Activated T-cell treated with anti-CD3 and anti-CD28 coated beads, Interleukin-2, amount 50 U/mL, for 1 hour (primary cell): Measurements from ENCODE around the gene PHPT1.
"Not testable (repeated sequence)": the region's sequence is repeated elsewhere in the genome, so short reads cannot be mapped to it uniquely, and the experiment has no call there.

Experiments used
- DNase-seq: peaks from one replicate; pipeline ENCODE4 v3.0.0-alpha.2; 2020

The PHPT1 gene

GRCh38 chr9:136837856-136838277 lies 11.3 kb upstream of the PHPT1 start:
- not testable (repeated sequence) for DNase-seq

GRCh38 chr9:136838314-136839228 lies 10.6 kb upstream of the PHPT1 start:
- no peak for DNase-seq

DNA sequence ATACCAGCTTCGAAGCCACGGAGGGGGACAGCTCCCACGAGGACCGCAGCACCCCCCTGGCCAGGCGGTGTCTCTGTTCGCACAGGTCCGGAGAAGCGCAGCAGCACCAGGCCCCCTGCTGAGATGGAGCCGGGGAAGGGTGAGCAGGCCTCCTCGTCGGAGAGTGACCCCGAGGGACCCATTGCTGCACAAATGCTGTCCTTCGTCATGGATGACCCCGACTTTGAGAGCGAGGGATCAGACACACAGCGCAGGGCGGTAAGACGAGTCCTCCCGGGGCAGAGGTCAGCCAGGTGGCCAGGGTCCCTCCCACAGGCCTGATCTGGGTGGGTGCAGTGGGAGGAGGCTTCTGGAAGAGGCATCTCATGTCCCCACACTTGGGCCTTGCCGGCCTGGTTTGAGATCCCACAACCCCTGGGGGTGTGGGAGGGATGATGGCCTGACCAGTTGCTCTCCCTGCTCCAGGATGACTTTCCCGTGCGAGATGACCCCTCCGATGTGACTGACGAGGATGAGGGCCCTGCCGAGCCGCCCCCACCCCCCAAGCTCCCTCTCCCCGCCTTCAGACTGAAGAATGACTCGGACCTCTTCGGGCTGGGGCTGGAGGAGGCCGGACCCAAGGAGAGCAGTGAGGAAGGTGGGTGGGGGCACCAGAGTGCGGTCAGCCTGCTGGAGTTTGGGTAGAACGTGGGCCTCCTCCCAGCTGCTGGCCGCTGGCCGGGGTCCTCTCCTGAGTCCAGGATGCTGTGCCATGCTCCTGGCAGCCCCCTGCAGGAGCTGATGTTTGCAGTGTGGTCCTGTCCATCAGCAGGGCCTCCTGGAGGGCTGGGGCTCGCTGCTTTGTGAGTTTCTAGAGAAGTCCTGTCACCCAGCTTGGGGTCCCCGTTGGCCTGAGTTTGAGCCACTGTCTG lies 9.7 kb upstream of the PHPT1 start:
- DNase-seq, result no peak

GRCh38 chr9:136840140-136840876 lies 8.9 kb upstream of the PHPT1 start:
- no peak for DNase-seq

GRCh38 chr9:136840877-136841645 lies 8.1 kb upstream of the PHPT1 start:
- no peak for DNase-seq

- not testable (repeated sequence) for DNase-seq
Measured at GRCh38 chr9:136841646-136842379, 7.4 kb upstream of the PHPT1 start.

GRCh38 chr9:136842380-136842948 lies 6.7 kb upstream of the PHPT1 start, which contains the start of gene AJM1:
Gene AJM1, plus strand, starts transcription at chr9:136842478. Its CDS starts 1,937 bp downstream, at chr9:136844415.
- peak; percentile 86 for DNase-seq

- not testable (repeated sequence) for DNase-seq
Measured at GRCh38 chr9:136843159-136843800, 5.9 kb upstream of the PHPT1 start.

DNA sequence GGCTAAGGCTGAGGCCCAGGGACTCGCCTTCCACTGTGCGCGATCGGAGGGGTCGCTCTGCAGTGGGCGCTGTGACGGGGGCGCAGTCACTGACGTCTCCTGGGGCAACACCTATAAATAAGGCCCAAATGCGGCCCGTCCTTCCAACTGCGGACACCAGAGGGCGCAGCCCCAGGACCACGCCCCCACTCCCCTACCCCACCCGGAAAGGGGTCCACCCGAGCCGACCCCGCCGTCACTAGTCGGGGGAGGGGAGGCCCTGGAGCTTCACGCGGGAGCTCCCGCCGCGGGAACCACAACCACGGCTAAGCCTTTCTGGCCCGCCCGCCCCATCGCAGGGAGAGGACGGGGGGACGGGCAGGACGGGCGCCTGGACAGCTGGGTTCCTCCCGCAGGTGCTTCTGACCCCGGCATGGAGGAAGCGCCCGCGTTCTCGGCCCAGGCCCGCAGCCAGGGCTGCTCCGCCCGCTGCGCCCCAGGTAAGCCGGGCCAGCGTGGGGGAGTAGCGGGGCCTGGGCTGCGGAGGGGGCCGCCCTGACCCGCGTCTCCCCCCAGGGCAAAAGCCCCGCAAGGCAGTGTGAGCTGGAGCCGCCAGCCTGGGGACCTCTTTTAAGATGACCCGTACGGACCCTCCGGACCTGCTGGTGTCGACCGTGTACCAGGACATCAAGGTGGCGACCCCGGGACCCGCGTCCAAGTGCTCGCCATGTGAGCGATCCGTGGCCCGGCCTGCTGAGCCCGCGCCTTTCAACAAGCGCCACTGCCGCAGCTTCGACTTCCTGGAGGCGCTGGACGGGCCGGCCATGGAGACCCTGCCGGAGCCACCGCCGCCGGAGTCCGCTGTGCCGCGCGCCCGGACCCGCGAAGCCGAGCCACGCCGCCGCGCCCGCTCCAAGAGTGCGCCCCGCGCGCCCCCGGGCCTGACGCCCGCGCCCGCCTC lies 5.1 kb upstream of the PHPT1 start:
- DNase-seq, result peak; percentile 74

DNA sequence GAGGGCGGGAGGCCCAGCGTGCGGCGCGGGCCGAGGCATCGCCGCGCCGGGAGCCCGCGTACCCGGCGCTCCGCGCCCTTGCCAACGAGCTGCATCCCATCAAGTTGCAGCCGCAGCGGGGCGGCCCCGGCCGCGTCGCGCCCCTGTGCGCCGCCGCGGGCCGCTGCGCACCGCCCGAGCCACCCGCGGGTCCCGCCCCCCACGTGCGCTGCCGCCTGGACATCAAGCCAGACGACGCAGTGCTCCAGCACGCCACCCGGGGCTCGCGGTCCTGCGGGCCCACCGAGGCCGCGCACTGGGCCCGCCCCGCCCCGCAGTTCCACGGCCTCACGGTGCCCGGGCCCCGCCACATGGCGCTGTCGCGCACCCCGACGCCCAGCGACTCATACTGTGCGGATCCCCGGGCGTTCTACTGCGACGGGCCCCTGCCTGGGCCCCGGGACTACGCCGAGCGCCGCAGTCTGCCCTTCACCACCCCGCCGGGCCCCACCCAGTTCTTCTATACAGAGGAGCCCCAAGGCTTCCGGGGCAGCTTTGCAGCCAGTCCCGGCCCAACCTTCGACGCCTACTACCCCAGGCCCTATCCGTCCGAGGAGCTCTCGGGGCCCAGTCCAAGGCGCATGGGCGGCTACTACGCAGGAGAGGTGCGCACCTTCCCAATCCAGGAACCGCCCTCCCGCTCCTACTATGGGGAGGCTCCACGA lies 4.3 kb upstream of the PHPT1 start:
- DNase-seq, result peak; percentile 42

DNA sequence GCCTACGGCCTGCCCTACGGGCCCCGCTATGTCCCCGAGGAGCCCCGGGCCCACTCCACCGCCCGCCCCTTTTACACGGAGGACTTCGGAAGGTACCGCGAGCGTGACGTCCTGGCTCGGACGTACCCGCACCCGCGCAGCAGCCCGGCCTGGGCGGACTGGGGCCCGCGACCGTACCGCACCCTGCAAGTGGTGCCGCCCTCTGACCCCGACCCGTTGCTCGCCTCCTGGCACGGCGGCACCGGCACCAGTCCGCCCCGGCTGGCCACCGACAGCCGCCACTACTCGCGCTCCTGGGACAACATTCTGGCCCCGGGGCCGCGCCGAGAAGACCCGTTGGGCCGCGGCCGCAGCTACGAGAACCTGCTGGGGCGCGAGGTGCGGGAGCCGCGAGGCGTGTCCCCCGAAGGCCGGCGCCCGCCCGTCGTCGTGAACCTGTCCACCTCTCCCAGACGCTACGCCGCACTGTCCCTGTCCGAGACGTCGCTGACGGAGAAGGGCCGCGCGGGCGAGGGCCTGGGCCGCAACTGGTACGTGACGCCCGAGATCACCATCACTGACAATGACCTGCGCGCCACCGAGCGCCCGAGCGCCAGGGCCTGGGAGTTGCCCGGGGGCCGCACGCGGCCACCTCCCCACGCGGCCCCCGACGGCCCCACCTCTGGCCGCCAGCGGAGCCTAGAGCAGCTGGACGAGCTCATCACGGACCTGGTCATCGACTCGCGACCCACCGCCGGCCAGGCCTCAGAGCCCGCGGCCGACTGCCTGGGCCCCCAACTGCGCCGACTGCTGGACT lies 3.5 kb upstream of the PHPT1 start:
- DNase-seq, result no peak

- no peak for DNase-seq
Measured at GRCh38 chr9:136846376-136847087, 2.7 kb upstream of the PHPT1 start.

DNA sequence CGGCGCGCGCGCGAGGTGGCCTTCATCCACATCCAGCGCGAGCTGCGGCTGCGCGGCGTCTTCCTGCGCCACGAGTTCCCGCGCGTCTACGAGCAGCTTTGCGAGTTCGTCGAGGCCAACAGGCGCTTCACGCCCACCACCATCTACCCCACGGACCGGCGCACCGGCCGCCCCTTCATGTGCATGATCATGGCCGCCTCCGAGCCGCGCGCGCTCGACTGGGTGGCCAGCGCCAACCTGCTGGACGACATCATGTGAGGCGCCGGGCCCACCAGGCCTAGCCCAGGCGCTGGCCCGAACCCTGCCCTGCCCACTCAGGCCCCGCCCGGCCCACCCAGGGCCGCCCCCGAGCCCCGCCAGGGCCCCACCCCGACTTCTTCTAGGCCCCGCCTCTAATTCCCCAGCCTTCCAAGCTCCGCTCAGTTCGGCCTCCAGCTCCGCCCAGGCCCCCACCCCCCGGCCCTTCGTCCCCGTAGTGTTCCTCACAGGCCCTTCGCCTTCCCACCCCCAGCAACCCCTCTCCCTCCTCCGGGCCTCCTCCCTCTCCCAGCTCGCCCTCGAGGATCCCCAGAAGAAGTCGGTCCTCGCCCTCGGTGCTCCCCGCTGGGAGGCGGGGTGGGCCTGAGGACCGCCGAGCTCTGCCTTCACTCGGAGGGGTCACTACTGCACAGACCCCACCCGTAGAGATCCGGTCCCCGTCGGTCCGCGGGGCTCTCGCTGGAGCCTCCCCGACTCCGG lies 2.0 kb upstream of the PHPT1 start:
- DNase-seq, result no peak

DNA sequence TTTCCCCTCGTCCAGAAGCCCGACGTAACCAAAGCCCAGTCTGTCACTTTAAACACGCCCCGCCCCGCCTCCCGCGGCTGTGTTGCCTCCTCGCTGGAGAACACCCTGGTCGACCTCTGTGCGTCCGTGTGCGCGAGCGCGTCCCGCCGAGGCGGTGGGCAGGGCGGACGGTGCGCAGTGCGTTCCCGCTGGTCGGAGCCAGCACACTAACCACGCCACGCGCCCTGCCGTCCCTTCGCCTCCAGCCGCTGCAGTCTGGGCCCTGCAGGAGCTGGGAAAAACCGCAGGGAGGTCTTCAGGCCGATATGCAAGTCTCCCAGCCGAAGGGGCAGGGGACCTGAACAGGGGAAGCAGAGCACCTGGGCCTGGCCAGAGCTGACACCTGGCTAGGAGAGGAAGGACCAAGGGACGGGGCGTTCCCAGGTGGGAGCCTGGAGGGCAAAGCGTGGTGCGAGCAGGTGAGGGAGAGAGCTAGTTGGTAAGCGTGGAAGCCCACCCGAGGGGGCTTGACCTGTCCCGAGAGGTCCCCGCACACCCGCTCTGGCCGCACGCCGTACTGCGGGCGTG lies 1.3 kb upstream of the PHPT1 start:
- peak; percentile 69 for DNase-seq

- DNase-seq, result no peak
Measured at GRCh38 chr9:136848393-136849037, 694 bp upstream of the PHPT1 start.
